Measurements from ENCODE around the gene PPP1R14B. TPM values are rescaled to one million over a fixed set of nuclear protein-coding genes. Genes with fewer than 3 reads are reported as not detected.

Gene PPP1R14B
- total RNA-seq, 1 donor from 2014 or later = 95.0 TPM

DNA sequence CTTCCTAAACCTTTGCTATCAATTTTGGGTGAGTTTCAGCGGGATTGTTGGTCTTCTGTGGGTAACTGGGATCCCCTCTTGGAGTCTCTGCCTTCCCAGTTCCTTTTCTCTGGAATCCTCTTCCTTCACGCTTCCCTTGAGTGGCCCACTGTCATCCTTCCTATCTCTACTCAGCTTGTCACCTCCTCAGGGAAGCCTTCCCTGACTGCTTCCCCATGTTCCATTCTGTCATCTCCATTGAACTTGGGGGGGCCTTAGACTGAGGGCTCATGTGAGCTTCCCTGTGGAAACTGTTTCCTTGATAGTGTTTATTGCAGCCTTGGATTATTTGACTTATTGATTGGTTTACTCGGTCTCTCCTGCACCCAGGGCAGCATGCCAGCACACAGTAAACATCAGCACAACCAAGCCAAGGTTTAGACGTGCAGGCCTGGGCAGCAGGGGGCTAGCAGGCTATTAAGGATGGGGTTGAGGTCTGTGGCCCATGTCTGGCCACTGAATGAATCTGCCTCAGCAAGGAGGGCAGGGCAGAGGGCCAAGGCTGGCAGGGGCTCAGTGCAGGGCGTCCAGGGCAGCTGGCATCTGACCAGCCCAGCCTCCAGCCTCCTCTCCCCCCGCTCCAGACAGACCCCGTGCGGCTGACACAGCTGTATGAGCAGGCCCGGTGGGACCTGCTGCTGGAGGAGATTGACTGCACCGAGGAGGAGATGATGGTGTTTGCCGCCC lies 28.0 kb downstream of the PPP1R14B start:
- Histone ChIP-seq H3K9ac (ENCODE audit: low read depth in 1 of 3, low read length in 3 of 3) (peak overlapping the region in 1 of 3 donors; percentile 50), H3K27ac (ENCODE audit: low read depth, low read length) (no peak overlapping the region), H3K27me3 (ENCODE audit: control insufficient read depth in 3 of 3, insufficient read depth in 3 of 3, low read length in 3 of 3) (no peaks in the 10 kb centered on the region), H3K36me3 (ENCODE audit: control insufficient read depth in 3 of 3, insufficient read depth in 3 of 3, low read length in 3 of 3) (peaks cover 6 to 8% (median 8%) of the 10 kb centered on the region in 3 donors), H3K4me3 (ENCODE audit: low read length in 3 of 3) (no peak overlapping the region), H3K9me3 (ENCODE audit: control insufficient read depth in 3 of 3, low read length in 3 of 3) (no peaks in the 10 kb centered on the region), H3K4me1 (ENCODE audit: control insufficient read depth in 3 of 3, insufficient read depth in 3 of 3, low read length in 3 of 3) (peaks cover 28 to 30% (median 28%) of the 10 kb centered on the region in 3 donors)

DNA sequence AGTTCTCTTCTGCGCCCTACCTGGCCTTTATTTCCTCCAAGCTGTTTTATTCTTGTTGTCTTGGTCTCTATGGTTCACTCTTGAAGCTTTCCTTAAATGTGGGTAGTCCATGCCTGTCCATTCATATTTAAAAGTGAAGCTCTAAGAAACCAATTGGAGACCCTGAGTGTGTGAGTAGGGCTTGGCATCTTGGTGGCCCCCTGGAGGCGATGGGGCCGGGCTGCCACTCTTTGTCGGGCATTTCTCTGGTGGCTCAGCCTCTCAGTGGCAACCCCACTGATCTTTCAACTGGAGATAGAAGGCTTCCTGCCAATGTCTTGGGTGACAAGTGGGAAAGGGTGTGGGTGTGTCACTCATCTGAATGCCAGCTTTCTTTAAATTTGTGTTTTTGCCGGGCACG lies 29.9 kb downstream of the PPP1R14B start:
- Histone ChIP-seq H3K9ac (ENCODE audit: low read depth in 1 of 3, low read length in 3 of 3) (no peak overlapping the region), H3K4me1 (ENCODE audit: control insufficient read depth in 3 of 3, insufficient read depth in 3 of 3, low read length in 3 of 3) (peaks cover 13 to 14% (median 13%) of the 10 kb centered on the region in 3 donors), H3K27me3 (ENCODE audit: control insufficient read depth in 3 of 3, insufficient read depth in 3 of 3, low read length in 3 of 3) (no peaks in the 10 kb centered on the region), H3K4me3 (ENCODE audit: low read length in 3 of 3) (no peak overlapping the region), H3K9me3 (ENCODE audit: control insufficient read depth in 3 of 3, low read length in 3 of 3) (no peaks in the 10 kb centered on the region), H3K36me3 (ENCODE audit: control insufficient read depth in 3 of 3, insufficient read depth in 3 of 3, low read length in 3 of 3) (peaks cover 6 to 14% (median 7%) of the 10 kb centered on the region in 3 donors), H3K27ac (ENCODE audit: low read depth, low read length) (no peak overlapping the region)

DNA sequence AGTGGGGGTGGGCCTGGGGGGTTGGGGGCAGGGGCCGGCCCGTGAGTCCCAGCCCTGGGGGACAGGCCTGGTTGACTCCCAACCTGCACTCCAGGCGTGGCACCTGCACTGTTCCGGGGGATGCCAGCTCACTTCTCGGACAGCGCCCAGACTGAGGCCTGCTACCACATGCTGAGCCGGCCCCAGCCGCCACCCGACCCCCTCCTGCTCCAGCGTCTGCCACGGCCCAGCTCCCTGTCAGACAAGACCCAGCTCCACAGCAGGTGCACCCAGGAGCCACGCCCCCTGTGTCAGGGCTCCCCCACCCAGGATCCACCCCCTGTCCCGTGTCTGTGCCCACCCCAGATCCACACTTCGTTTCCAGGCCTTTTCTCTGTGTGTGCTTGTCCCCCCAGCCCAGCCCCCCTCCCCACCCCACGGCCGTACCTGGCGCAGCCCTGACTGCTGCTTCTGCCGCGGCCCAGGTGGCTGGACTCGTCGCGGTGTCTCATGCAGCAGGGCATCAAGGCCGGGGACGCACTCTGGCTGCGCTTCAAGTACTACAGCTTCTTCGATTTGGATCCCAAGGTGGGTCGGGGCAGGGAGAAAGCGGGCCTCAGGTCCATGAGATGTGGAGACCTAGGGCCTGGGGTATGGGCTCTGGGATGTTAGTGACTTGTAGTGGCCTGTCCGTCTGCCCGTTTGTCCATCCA lies 35.4 kb downstream of the PPP1R14B start:
- H3K9ac ChIP-seq (ENCODE audit: low read depth in 1 of 3, low read length in 3 of 3) = no peak overlapping the region
- no peaks in the 10 kb centered on the region for H3K27me3 ChIP-seq (ENCODE audit: control insufficient read depth in 3 of 3, insufficient read depth in 3 of 3, low read length in 3 of 3)
- no peak overlapping the region for H3K27ac ChIP-seq (ENCODE audit: low read depth, low read length)
- peaks cover 4 to 10% (median 4%) of the 10 kb centered on the region in 3 donors for H3K36me3 ChIP-seq (ENCODE audit: control insufficient read depth in 3 of 3, insufficient read depth in 3 of 3, low read length in 3 of 3)
- H3K4me1 ChIP-seq (ENCODE audit: control insufficient read depth in 3 of 3, insufficient read depth in 3 of 3, low read length in 3 of 3) = peaks cover 5 to 19% (median 14%) of the 10 kb centered on the region in 3 donors
- no peak overlapping the region for H3K4me3 ChIP-seq (ENCODE audit: low read length in 3 of 3)
- no peaks in the 10 kb centered on the region for H3K9me3 ChIP-seq (ENCODE audit: control insufficient read depth in 3 of 3, low read length in 3 of 3)

DNA sequence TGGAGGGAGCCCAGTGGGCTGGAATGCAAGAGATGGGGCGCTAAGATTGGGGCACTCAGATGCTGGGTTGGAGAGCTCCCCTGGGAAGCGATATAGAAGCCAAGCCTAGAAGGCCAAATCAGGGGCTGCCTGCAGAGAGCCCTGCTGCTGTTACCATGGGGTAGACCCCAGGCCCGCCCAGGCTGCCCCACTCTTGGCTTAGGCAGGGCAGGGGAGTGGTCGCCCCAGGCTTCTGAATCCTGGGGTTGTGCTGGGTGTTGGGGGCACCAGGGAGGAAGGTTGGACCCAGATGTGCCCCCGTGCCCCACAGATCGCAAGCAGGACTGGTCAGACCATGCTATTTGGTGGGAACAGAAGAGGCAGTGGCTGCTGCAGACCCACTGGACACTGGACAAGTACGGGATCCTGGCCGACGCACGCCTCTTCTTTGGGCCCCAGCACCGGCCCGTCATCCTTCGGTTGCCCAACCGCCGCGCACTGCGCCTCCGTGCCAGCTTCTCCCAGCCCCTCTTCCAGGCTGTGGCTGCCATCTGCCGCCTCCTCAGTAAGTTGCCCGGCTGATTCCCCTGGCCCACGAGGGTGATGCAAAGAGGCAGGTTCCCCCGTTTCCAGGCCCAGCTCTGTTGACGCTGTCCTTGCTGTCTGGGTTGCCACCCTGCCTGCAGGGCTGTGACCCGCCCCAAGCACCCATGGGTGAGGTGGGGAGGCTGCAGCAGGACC lies 36.3 kb downstream of the PPP1R14B start:
- H3K27me3 ChIP-seq (ENCODE audit: control insufficient read depth in 3 of 3, insufficient read depth in 3 of 3, low read length in 3 of 3) = no peaks in the 10 kb centered on the region
- no peak overlapping the region for H3K4me3 ChIP-seq (ENCODE audit: low read length in 3 of 3)
- peaks cover 5 to 24% (median 21%) of the 10 kb centered on the region in 3 donors for H3K4me1 ChIP-seq (ENCODE audit: control insufficient read depth in 3 of 3, insufficient read depth in 3 of 3, low read length in 3 of 3)
- H3K9me3 ChIP-seq (ENCODE audit: control insufficient read depth in 3 of 3, low read length in 3 of 3) = no peaks in the 10 kb centered on the region
- no peak overlapping the region for H3K9ac ChIP-seq (ENCODE audit: low read depth in 1 of 3, low read length in 3 of 3)
- H3K36me3 ChIP-seq (ENCODE audit: control insufficient read depth in 3 of 3, insufficient read depth in 3 of 3, low read length in 3 of 3) = peaks cover 8 to 15% (median 8%) of the 10 kb centered on the region in 3 donors
- no peak overlapping the region for H3K27ac ChIP-seq (ENCODE audit: low read depth, low read length)

DNA sequence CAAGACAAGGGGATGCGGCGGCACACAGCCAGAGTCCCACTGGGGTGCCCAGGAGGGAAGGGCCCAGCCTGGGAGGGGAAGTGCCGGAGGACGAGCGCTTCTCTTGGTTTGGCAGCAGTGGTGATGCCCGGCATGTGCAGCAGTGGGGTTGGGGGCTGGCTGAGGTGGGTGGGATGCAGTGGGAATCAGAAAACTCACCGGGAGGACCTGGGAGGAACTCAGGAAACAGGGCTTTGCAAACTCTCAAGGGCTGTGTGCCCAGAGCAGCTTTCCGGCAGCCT lies 37.2 kb downstream of the PPP1R14B start:
- no peaks in the 10 kb centered on the region for H3K27me3 ChIP-seq (ENCODE audit: control insufficient read depth in 3 of 3, insufficient read depth in 3 of 3, low read length in 3 of 3)
- no peak overlapping the region for H3K4me3 ChIP-seq (ENCODE audit: low read length in 3 of 3)
- peaks cover 10 to 30% (median 26%) of the 10 kb centered on the region in 3 donors for H3K4me1 ChIP-seq (ENCODE audit: control insufficient read depth in 3 of 3, insufficient read depth in 3 of 3, low read length in 3 of 3)
- H3K9ac ChIP-seq (ENCODE audit: low read depth in 1 of 3, low read length in 3 of 3) = no peak overlapping the region
- no peak overlapping the region for H3K27ac ChIP-seq (ENCODE audit: low read depth, low read length)
- no peaks in the 10 kb centered on the region for H3K9me3 ChIP-seq (ENCODE audit: control insufficient read depth in 3 of 3, low read length in 3 of 3)
- H3K36me3 ChIP-seq (ENCODE audit: control insufficient read depth in 3 of 3, insufficient read depth in 3 of 3, low read length in 3 of 3) = peaks cover 8 to 15% (median 9%) of the 10 kb centered on the region in 3 donors

DNA sequence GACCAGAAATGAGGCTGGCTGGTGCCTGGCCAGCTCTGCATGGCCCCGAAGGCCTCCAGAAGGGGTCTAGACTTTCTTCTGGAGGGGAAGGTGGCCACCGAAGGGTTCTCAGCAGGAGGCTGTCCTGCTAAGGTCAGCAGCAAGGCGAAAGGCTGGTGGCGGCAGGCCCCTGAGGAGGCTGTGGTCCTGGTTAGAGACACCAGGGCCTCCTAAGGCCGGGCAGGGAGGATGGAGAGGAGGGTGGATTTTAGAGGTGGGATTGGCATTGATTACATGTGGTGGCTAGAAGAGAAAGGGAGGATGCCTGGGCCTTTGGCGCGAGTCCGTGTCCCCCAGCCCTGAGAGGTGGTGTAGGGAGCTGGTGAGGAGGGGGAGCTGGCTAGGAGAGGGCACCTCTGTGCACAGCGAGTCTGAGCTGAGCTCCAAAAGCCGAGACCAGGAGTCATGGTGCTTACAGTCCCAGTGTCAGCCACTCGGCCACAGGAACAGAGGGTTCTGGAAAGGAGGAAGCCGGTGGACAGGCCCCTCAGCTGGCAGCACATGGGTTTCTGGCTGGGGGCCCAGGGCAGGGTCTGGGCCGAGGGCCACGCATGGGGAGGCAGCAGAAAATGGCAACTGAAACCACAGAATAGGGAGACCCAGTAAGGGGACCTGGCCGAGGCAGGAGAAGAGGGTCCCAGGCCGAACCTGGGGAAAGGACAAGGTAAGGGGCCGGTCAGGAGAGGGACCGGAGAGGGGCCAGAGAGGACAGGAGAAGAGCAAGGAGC lies 37.8 kb downstream of the PPP1R14B start:
- H3K9me3 ChIP-seq (ENCODE audit: control insufficient read depth in 3 of 3, low read length in 3 of 3) = no peaks in the 10 kb centered on the region
- peaks cover 11 to 17% (median 11%) of the 10 kb centered on the region in 3 donors for H3K36me3 ChIP-seq (ENCODE audit: control insufficient read depth in 3 of 3, insufficient read depth in 3 of 3, low read length in 3 of 3)
- H3K4me1 ChIP-seq (ENCODE audit: control insufficient read depth in 3 of 3, insufficient read depth in 3 of 3, low read length in 3 of 3) = peaks cover 15 to 35% (median 31%) of the 10 kb centered on the region in 3 donors
- no peak overlapping the region for H3K4me3 ChIP-seq (ENCODE audit: low read length in 3 of 3)
- H3K9ac ChIP-seq (ENCODE audit: low read depth in 1 of 3, low read length in 3 of 3) = peak overlapping the region in 1 of 3 donors; percentile 64
- peak overlapping the region; percentile 83 for H3K27ac ChIP-seq (ENCODE audit: low read depth, low read length)
- no peaks in the 10 kb centered on the region for H3K27me3 ChIP-seq (ENCODE audit: control insufficient read depth in 3 of 3, insufficient read depth in 3 of 3, low read length in 3 of 3)

DNA sequence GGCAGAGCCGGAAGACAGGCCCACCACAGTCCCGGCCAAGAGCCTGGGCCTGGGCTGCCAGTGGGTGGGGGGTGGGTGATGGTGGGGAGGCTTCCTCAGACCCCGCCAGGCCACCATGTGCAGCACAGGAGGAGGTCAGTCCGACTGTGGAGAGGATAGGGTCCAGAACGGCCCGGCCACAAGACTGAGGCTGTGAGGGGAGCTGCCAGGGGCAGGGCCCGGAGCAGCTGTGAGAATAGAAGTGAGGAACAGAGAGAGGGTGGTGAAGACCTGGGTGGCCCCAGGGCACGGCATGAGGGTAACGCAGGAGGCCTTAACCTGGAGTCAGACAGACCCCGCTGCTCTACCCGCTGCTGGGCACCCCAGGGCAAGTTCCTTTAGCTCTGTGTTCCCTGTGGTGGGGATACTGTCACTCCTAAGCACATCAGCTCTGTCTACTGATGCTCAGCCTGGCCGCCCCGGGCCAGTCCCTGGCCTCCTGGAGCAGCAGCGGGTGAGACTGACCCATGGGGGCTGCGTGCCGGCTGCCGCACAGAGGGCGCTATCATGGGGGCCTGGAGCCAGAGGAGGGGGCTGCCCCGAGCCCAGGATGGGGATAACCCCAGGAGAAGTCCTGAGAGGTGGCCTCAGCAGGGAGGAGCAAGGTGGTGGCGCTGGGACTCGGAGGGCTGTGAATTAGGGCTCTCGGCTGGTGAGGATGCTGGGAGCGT lies 38.5 kb downstream of the PPP1R14B start:
- Histone ChIP-seq H3K36me3 (ENCODE audit: control insufficient read depth in 3 of 3, insufficient read depth in 3 of 3, low read length in 3 of 3) (peaks cover 18 to 25% (median 19%) of the 10 kb centered on the region in 3 donors), H3K27ac (ENCODE audit: low read depth, low read length) (peak overlapping the region; percentile 83), H3K9me3 (ENCODE audit: control insufficient read depth in 3 of 3, low read length in 3 of 3) (no peaks in the 10 kb centered on the region), H3K9ac (ENCODE audit: low read depth in 1 of 3, low read length in 3 of 3) (peak overlapping the region; percentile 54 to 64 (median 62)), H3K4me3 (ENCODE audit: low read length in 3 of 3) (peak overlapping the region; percentile 52 to 67 (median 54)), H3K27me3 (ENCODE audit: control insufficient read depth in 3 of 3, insufficient read depth in 3 of 3, low read length in 3 of 3) (no peaks in the 10 kb centered on the region), H3K4me1 (ENCODE audit: control insufficient read depth in 3 of 3, insufficient read depth in 3 of 3, low read length in 3 of 3) (peaks cover 15 to 35% (median 32%) of the 10 kb centered on the region in 3 donors)

DNA sequence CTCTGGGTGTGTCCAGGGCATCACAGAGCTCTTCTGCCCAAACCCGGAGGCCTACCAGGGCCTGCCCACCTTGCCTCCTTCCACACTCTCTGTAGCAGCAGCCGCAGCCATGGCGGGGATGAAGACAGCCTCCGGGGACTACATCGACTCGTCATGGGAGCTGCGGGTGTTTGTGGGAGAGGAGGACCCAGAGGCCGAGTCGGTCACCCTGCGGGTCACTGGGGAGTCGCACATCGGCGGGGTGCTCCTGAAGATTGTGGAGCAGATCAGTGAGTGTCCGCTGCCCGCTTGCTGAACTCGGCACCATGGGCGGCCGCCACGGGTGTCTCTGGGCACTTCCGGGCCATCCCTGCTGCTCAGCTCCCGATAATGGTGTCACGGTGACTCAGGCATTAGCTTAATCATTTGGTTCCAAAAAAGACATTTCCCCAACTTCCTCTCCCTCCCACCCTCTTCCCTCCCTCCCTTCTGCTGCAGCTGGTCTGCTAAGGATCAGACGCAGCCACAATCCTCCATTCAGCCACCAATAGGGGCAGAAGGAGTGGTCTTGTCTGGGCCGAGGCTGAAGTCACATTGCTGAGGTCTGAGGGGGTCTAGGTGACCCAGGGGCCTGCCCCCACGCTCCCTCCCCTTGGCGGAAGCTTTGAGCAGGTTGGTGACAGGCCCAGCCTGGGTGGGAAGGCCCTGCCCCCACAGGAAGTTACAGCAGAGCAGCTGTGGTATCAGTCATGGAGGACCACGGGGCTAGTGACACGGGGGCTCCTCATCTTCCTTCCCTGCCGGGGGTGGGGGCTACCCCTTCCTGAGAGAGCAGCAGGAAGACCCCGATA lies 39.3 kb downstream of the PPP1R14B start:
- H3K4me1 ChIP-seq (ENCODE audit: control insufficient read depth in 3 of 3, insufficient read depth in 3 of 3, low read length in 3 of 3) = peaks cover 15 to 41% (median 37%) of the 10 kb centered on the region in 3 donors
- peaks cover 26 to 32% (median 26%) of the 10 kb centered on the region in 3 donors for H3K36me3 ChIP-seq (ENCODE audit: control insufficient read depth in 3 of 3, insufficient read depth in 3 of 3, low read length in 3 of 3)
- peak overlapping the region; percentile 62 to 77 (median 75) for H3K9ac ChIP-seq (ENCODE audit: low read depth in 1 of 3, low read length in 3 of 3)
- no peaks in the 10 kb centered on the region for H3K9me3 ChIP-seq (ENCODE audit: control insufficient read depth in 3 of 3, low read length in 3 of 3)
- peak overlapping the region; percentile 52 to 67 (median 65) for H3K4me3 ChIP-seq (ENCODE audit: low read length in 3 of 3)
- H3K27me3 ChIP-seq (ENCODE audit: control insufficient read depth in 3 of 3, insufficient read depth in 3 of 3, low read length in 3 of 3) = no peaks in the 10 kb centered on the region
- peak overlapping the region; percentile 83 for H3K27ac ChIP-seq (ENCODE audit: low read depth, low read length)
